Upper lobe of left lung (tissue), 4 donors: ENCODE results near the gene CD96.

ENCODE experiments used
- CTCF ChIP-seq, 6 experiments: fragments of 450-650 bp in 4 of 6; fragments of 200-600 bp in 2 of 6; sonication (generic) in 2 of 6; IDR thresholded peaks; one replicate each; pipeline ENCODE4 v1.5.1; 2016 to 2019; ENCODE audit warnings: antibody characterized with exemption in 6 of 6
- POLR2AphosphoS5 ChIP-seq, 2 donors: sonication (generic); formaldehyde crosslinking; IDR thresholded peaks; one replicate each; pipeline ENCODE4 v1.5.1; 2017; ENCODE audit warnings: antibody characterized with exemption in 2 of 2

- TF ChIP-seq POLR2AphosphoS5 (IDR thresholded peaks at IDR 0.05) = no peak
- no peak for TF ChIP-seq CTCF (IDR thresholded peaks at IDR 0.05)
These were observed 146.3 kb downstream of the CD96 start for GRCh38 chr3:111688190-111688800.
